SK-N-SH (cell line): ENCODE measurements around the gene PRUNE1. TPM values are rescaled to one million over a fixed set of nuclear protein-coding genes. Genes with fewer than 3 reads are reported as not detected.

ENCODE experiments used
- CTCF ChIA-PET: fragments of 300-600, 350-600 bp; formaldehyde crosslinking; extraction: SDS; loops from one replicate; lab custom pipeline; 2021; lab: Yijun Ruan, JAX
- POLR2A ChIA-PET: fragments of 350-600 bp; sonication (Branson Sonifier 250); formaldehyde crosslinking; extraction: SDS; loops from one replicate; lab custom pipeline; 2020; ENCODE audit warnings: antibody characterized with exemption, inconsistent platforms; lab: Yijun Ruan, JAX
- DNase-seq: peaks from one replicate; pipeline ENCODE4 v3.0.0; 2012
- H2AFZ ChIP-seq: fragments of 200-600 bp; sonication (generic); 2 replicates; pipeline ENCODE4 v1.8.1; 2016; ENCODE audit warnings: antibody characterized with exemption, mild to moderate bottlenecking, low read depth
- H3F3A ChIP-seq: fragments of 200-600 bp; sonication (generic); replicated peaks from 2 replicates; pipeline ENCODE3; 2016; ENCODE audit warnings: antibody characterized with exemption, mild to moderate bottlenecking; ENCODE audit not compliant: insufficient read depth
- H3K27ac ChIP-seq, 2 experiments: fragments of 200-500 bp in 1 of 2; fragments of 200-600 bp in 1 of 2; sonication (Bioruptor generic) in 1 of 2; sonication (generic), shearing (Covaris generic) in 1 of 2; 2 replicates each; pipeline versions ENCODE4 v1.5.1 to v1.6.1; 2014 to 2016; ENCODE audit warnings: low read depth in 2 of 2, inconsistent platforms in 1 of 2, low read length in 1 of 2, mild to moderate bottlenecking in 1 of 2, mixed read lengths in 1 of 2
- H3K27me3 ChIP-seq: fragments of 200-600 bp; sonication (generic), shearing (Covaris generic); 2 replicates; pipeline ENCODE4 v1.6.1; 2016; ENCODE audit warnings: mixed run types; ENCODE audit not compliant: insufficient read depth
- H3K36me3 ChIP-seq, 2 experiments: fragments of 200-500 bp in 1 of 2; fragments of 200-600 bp in 1 of 2; sonication (Bioruptor generic) in 1 of 2; sonication (generic) in 1 of 2; replicated peaks in 1 of 2; 2 replicates each; pipeline versions ENCODE3 to v1.5.1; 2014 to 2016; ENCODE audit warnings: low read length in 1 of 2, mild to moderate bottlenecking in 1 of 2; ENCODE audit not compliant: insufficient read depth in 2 of 2, control insufficient read depth in 1 of 2
- H3K4me1 ChIP-seq, 2 experiments: fragments of 200-500 bp in 1 of 2; fragments of 200-600 bp in 1 of 2; sonication (Bioruptor generic) in 1 of 2; sonication (generic), shearing (Covaris generic) in 1 of 2; 2 replicates each; pipeline versions ENCODE4 v1.5.1 to v1.6.1; 2014 to 2016; ENCODE audit warnings: low read depth in 1 of 2, low read length in 1 of 2, mixed run types in 1 of 2; ENCODE audit not compliant: insufficient read depth in 2 of 2, control insufficient read depth in 1 of 2
- H3K4me2 ChIP-seq: fragments of 200-600 bp; sonication (generic), shearing (Covaris generic); 2 replicates; pipeline ENCODE4 v1.6.1; 2017; ENCODE audit warnings: mixed run types
- H3K4me3 ChIP-seq, 2 experiments: fragments of 200-500 bp in 1 of 2; fragments of 200-600 bp in 1 of 2; sonication (Bioruptor generic) in 1 of 2; sonication (generic), shearing (Covaris generic) in 1 of 2; 2 replicates each; pipeline versions ENCODE4 v1.5.1 to v1.8.1; 2014 to 2016; ENCODE audit warnings: low read depth in 2 of 2, inconsistent platforms in 1 of 2, low read length in 1 of 2, mild to moderate bottlenecking in 1 of 2, mixed read lengths in 1 of 2, moderate library complexity in 1 of 2
- H3K79me2 ChIP-seq: fragments of 200-600 bp; sonication (generic); 2 replicates; pipeline ENCODE4 v1.8.1; 2017; ENCODE audit warnings: mild to moderate bottlenecking; ENCODE audit not compliant: insufficient read depth
- H3K9ac ChIP-seq: fragments of 200-600 bp; sonication (generic); 2 replicates; pipeline ENCODE4 v1.6.1; 2017; ENCODE audit warnings: mixed run types
- H3K9me2 ChIP-seq: fragments of 200-600 bp; sonication (generic); 2 replicates; pipeline ENCODE4 v1.6.1; 2017; ENCODE audit warnings: mixed run types
- H3K9me3 ChIP-seq: fragments of 200-600 bp; sonication (generic); 2 replicates; pipeline ENCODE4 v1.6.1; 2017; ENCODE audit warnings: mixed run types, mild to moderate bottlenecking, moderate library complexity
- H4K20me1 ChIP-seq: fragments of 200-600 bp; sonication (generic); 2 replicates; pipeline ENCODE4 v1.6.1; 2017; ENCODE audit warnings: mild to moderate bottlenecking, mixed run types; ENCODE audit not compliant: insufficient read depth
- CHD2 ChIP-seq: fragments of 150-350 bp; IDR thresholded peaks from 2 replicates; pipeline ENCODE4 v1.6.1; 2018; ENCODE audit warnings: low read length; ENCODE audit not compliant: partially characterized antibody
- ELF1 ChIP-seq: IDR thresholded peaks from 2 replicates; pipeline ENCODE4 v1.4.0; 2012
- EZH2phosphoT487 ChIP-seq: fragments of 200-600 bp; sonication (generic); IDR thresholded peaks from 2 replicates; pipeline ENCODE4 v1.6.1; 2017; ENCODE audit warnings: low read depth, mixed run types, mild to moderate bottlenecking, antibody characterized with exemption, moderate library complexity, borderline replicate concordance
- FOSL2 ChIP-seq: IDR thresholded peaks from 2 replicates; pipeline ENCODE4 v1.4.0; 2012; ENCODE audit warnings: low read depth, mild to moderate bottlenecking, moderate library complexity, borderline replicate concordance
- FOXJ3 ChIP-seq: sonication (generic); formaldehyde crosslinking; IDR thresholded peaks from 2 replicates; pipeline ENCODE4 v1.5.1; 2020; ENCODE audit warnings: mild to moderate bottlenecking, missing genetic modification reagents
- FOXM1 ChIP-seq: IDR thresholded peaks from 2 replicates; pipeline ENCODE4 v1.4.0; 2012; ENCODE audit warnings: low read depth, mild to moderate bottlenecking
- GABPA ChIP-seq: IDR thresholded peaks from 2 replicates; pipeline ENCODE4 v1.4.0; 2012; ENCODE audit warnings: low read depth, mild to moderate bottlenecking
- GATA2 ChIP-seq: sonication (generic); formaldehyde crosslinking; IDR thresholded peaks from 2 replicates; pipeline ENCODE4 v1.5.0; 2020; ENCODE audit warnings: mild to moderate bottlenecking, missing genetic modification reagents
- JUND ChIP-seq: IDR thresholded peaks from 2 replicates; pipeline ENCODE4 v1.4.0; 2012
- MEF2A ChIP-seq: IDR thresholded peaks from 2 replicates; pipeline ENCODE4 v1.4.0; 2012; ENCODE audit warnings: low read depth, borderline replicate concordance
- MXI1 ChIP-seq: IDR thresholded peaks from 2 replicates; pipeline ENCODE4 v1.6.1; 2012; ENCODE audit warnings: mild to moderate bottlenecking, low read depth, low read length, improper control_type of control experiment
- NFIC ChIP-seq: IDR thresholded peaks from 2 replicates; pipeline ENCODE4 v1.4.0; 2012; ENCODE audit warnings: borderline replicate concordance
- POLR2AphosphoS5 ChIP-seq: IDR thresholded peaks from 2 replicates; pipeline ENCODE4 v1.6.1; 2012; ENCODE audit warnings: low read depth, low read length
- SIN3A ChIP-seq: IDR thresholded peaks from 2 replicates; pipeline ENCODE4 v1.6.1; 2012; ENCODE audit warnings: low read depth, mild to moderate bottlenecking, low read length, moderate library complexity, borderline replicate concordance
- TAF1 ChIP-seq: IDR thresholded peaks from 2 replicates; pipeline ENCODE4 v1.6.1; 2012; ENCODE audit warnings: low read depth, mild to moderate bottlenecking, low read length, moderate library complexity, borderline replicate concordance
- TCF12 ChIP-seq: IDR thresholded peaks from 2 replicates; pipeline ENCODE4 v1.4.0; 2012
- TEAD4 ChIP-seq: IDR thresholded peaks from 2 replicates; pipeline ENCODE4 v1.4.0; 2012; ENCODE audit warnings: mild to moderate bottlenecking, borderline replicate concordance; ENCODE audit not compliant: insufficient read depth
- USF2 ChIP-seq: fragments of 150-350 bp; IDR thresholded peaks from 2 replicates; pipeline ENCODE4 v1.6.1; 2017; ENCODE audit warnings: antibody characterized with exemption, low read length, low read depth, borderline replicate concordance
- WGBS: methylation state at CpG from one replicate; pipeline ENCODE4 v1.1.6; 2017; ENCODE audit warnings: low lambda C conversion rate; 5-methylcytosine and 5-hydroxymethylcytosine counted together
- polyA plus RNA-seq, 3 experiments: library from polyadenylated mRNA; depleted of rRNA; stranded (reverse); fragments of >200 nt; gene quantifications; 2 replicates each; pipeline ENCODE4 v1.2.3, GENCODE V29; 2012
- TF ChIP-seq, protein P1 (sequence below): IDR thresholded peaks from 2 replicates; pipeline ENCODE4 v1.4.0; 2012; ENCODE audit warnings: low read depth, borderline replicate concordance
- TF ChIP-seq, protein P2 (sequence below): IDR thresholded peaks from 2 replicates; pipeline ENCODE4 v1.4.0; 2012; ENCODE audit warnings: low read depth
- TF ChIP-seq, protein P3 (sequence below): IDR thresholded peaks from 2 replicates; pipeline ENCODE4 v1.4.0; 2012; ENCODE audit warnings: low read depth, borderline replicate concordance

PRUNE1 gene
- polyA plus RNA-seq, 1 of the 3 experiments (the other 2 are of a cell fraction) = 7.3 TPM

DNA sequence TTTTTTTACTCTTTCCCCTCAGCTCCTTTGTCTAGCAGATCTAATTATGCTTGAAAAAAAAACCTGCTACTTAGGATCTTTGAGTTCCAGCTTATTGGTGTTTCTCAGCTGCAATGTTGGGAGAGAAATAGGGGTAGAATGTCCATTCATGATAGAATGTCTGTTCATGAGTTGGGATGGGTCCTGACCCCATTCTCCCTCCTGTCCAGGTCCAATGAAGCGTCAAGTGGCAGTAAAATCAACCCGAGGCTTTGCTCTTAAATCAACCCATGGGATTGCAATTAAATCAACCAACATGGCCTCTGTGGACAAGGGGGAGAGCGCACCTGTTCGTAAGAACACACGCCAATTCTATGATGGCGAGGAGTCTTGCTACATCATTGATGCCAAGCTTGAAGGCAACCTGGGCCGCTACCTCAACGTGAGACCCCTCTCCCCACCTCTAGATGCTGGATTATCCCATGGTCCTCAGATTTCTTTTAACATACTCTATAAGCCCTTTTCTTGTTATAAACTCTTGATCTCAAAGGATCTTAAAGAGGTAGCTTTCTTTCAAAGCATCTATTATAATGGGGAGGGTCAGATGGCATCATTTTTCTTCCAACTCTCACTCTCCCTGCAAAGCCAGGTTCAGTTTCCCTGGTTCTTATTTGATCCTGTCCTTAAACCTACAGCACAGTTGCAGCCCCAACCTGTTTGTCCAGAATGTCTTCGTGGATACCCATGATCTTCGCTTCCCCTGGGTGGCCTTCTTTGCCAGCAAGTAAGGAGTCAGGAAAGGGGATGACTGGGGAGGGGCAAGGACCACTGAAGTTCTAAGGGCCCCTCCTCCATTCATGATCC is 44.7 kb upstream of the PRUNE1 start (continued):
- TF ChIP-seq, protein P1, sequence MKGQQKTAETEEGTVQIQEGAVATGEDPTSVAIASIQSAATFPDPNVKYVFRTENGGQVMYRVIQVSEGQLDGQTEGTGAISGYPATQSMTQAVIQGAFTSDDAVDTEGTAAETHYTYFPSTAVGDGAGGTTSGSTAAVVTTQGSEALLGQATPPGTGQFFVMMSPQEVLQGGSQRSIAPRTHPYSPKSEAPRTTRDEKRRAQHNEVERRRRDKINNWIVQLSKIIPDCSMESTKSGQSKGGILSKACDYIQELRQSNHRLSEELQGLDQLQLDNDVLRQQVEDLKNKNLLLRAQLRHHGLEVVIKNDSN = no peak
- TF ChIP-seq ELF1 (no peak), POLR2AphosphoS5 (no peak)

DNA sequence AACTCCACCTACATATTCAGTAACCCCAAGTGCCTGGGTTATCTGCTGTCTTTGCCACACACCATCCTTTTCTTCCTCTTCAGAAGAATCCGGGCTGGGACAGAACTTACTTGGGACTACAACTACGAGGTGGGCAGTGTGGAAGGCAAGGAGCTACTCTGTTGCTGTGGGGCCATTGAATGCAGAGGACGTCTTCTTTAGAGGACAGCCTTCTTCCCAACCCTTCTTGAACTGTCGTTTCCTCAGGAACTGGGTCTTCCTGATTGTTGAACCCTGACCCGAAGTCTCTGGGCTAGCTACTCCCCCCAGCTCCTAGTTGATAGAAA is 44.1 kb upstream of the PRUNE1 start:
- 93% methylated on average over 5 of the region's 5 CpGs for WGBS
- H3K27ac ChIP-seq = no peak overlapping the region
- H3K27me3 ChIP-seq = no peaks in the 10 kb centered on the region
- no peak overlapping the region for H3K4me2 ChIP-seq
- ChIA-PET POLR2A (no interaction called here), CTCF (no interaction called here)
- peaks cover 20% of the 10 kb centered on the region for H3F3A ChIP-seq
- H3K36me3 ChIP-seq = peaks cover 75 to 81% of the 10 kb centered on the region in 2 experiments
- no peaks in the 10 kb centered on the region for H3K9me3 ChIP-seq
- no peak overlapping the region for H3K4me3 ChIP-seq
- no peak for DNase-seq
- H3K9ac ChIP-seq = no peak overlapping the region
- no peak overlapping the region for H2AFZ ChIP-seq
- no peaks in the 10 kb centered on the region for H3K4me1 ChIP-seq
- peaks cover 20% of the 10 kb centered on the region; the same call in 1 of the 2 replicates for H3K79me2 ChIP-seq
- TF ChIP-seq, protein P2, sequence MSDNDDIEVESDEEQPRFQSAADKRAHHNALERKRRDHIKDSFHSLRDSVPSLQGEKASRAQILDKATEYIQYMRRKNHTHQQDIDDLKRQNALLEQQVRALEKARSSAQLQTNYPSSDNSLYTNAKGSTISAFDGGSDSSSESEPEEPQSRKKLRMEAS = no peak
- TF ChIP-seq GATA2 (CRISPR knock-in tag) (no peak), TCF12 (no peak), GABPA (no peak), ELF1 (no peak), TAF1 (no peak), MXI1 (no peak), NFIC (no peak), USF2 (no peak)
- no peaks in the 10 kb centered on the region for H3K9me2 ChIP-seq
- H4K20me1 ChIP-seq = peaks cover 9% of the 10 kb centered on the region

- TF ChIP-seq CHD2 (no peak), EZH2phosphoT487 (no peak), FOXM1 (no peak), JUND (no peak), GABPA (no peak), MEF2A (no peak), TEAD4 (no peak), FOSL2 (no peak), SIN3A (no peak), FOXJ3 (CRISPR knock-in tag) (no peak)
- TF ChIP-seq, protein P3, sequence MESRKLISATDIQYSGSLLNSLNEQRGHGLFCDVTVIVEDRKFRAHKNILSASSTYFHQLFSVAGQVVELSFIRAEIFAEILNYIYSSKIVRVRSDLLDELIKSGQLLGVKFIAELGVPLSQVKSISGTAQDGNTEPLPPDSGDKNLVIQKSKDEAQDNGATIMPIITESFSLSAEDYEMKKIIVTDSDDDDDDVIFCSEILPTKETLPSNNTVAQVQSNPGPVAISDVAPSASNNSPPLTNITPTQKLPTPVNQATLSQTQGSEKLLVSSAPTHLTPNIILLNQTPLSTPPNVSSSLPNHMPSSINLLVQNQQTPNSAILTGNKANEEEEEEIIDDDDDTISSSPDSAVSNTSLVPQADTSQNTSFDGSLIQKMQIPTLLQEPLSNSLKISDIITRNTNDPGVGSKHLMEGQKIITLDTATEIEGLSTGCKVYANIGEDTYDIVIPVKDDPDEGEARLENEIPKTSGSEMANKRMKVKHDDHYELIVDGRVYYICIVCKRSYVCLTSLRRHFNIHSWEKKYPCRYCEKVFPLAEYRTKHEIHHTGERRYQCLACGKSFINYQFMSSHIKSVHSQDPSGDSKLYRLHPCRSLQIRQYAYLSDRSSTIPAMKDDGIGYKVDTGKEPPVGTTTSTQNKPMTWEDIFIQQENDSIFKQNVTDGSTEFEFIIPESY = no peak
- POLR2A ChIA-PET = interaction anchor here (0.6 to 1.4 kb wide), 4 partner anchors 10 to 55 kb away, joined by 3 to 4 read pairs (median 3); partner anchors contain the start of gene CERS2
- H3K4me3 ChIP-seq = no peak overlapping the region
- H3K4me2 ChIP-seq = no peak overlapping the region
- peaks cover 64 to 73% of the 10 kb centered on the region in 2 experiments for H3K36me3 ChIP-seq
- peaks cover 35% of the 10 kb centered on the region for H3K79me2 ChIP-seq
- no peak overlapping the region for H3K27ac ChIP-seq
- CTCF ChIA-PET = interaction anchor here (1.1 to 1.2 kb wide), 3 partner anchors 17 to 30 kb away, joined by 3 to 5 read pairs (median 3); no protein-coding TSS in a partner anchor
- no peak for DNase-seq
- H3F3A ChIP-seq = peaks cover 20% of the 10 kb centered on the region
- no peaks in the 10 kb centered on the region for H3K9me3 ChIP-seq
- WGBS = 93% methylated on average over 4 of the region's 4 CpGs
- H3K4me1 ChIP-seq = peaks cover 0 to under 1% of the 10 kb centered on the region in 2 experiments; a peak in 1 of 4 replicates
- no peaks in the 10 kb centered on the region for H3K9me2 ChIP-seq
- no peak overlapping the region for H2AFZ ChIP-seq
- H4K20me1 ChIP-seq = peaks cover 22% of the 10 kb centered on the region
- H3K9ac ChIP-seq = no peak overlapping the region
- no peaks in the 10 kb centered on the region for H3K27me3 ChIP-seq
Measured at GRCh38 chr1:150965605-150966004, 42.6 kb upstream of the PRUNE1 start.
